Activated CD4-positive, alpha-beta memory T cell treated with anti-CD3 and anti-CD28 coated beads, Interleukin-2, amount 10 ng/mL, durations not matched to agents 7 days and 5 days (primary cell): ENCODE results near the gene CLEC17A. TPM values are rescaled to one million over a fixed set of nuclear protein-coding genes. Genes with fewer than 3 reads are reported as not detected.
"Not testable (repeated sequence)": the region's sequence is repeated elsewhere in the genome, so short reads cannot be mapped to it uniquely, and the experiment has no call there.

Experiments
- CTCF ChIA-PET: fragments of 350-600 bp; sonication (Branson Sonifier 250); formaldehyde crosslinking; loops from one replicate; lab custom pipeline; 2021; ENCODE audit warnings: antibody characterized with exemption, inconsistent platforms; lab: Charles Lee
- POLR2A ChIA-PET: fragments of 350-600 bp; sonication (Branson Sonifier 250); formaldehyde crosslinking; loops from one replicate; lab custom pipeline; 2021; ENCODE audit warnings: antibody characterized with exemption; lab: Charles Lee
- DNase-seq: peaks from one replicate; pipeline ENCODE4 v3.0.0-alpha.2; 2020
- H3K27ac Mint-ChIP-seq: one replicate; pipeline ENCODE4 v1.8.0; 2021; ENCODE audit warnings: mild to moderate bottlenecking, mixed read lengths
- H3K27me3 Mint-ChIP-seq: one replicate; pipeline ENCODE4 v1.8.0; 2021; ENCODE audit warnings: mixed read lengths
- H3K36me3 Mint-ChIP-seq: one replicate; pipeline ENCODE4 v1.8.0; 2021; ENCODE audit warnings: low read depth, mixed read lengths
- H3K4me1 Mint-ChIP-seq: one replicate; pipeline ENCODE4 v1.8.0; 2021; ENCODE audit warnings: mixed read lengths
- H3K4me3 Mint-ChIP-seq: one replicate; pipeline ENCODE4 v1.8.0; 2021; ENCODE audit warnings: mild to moderate bottlenecking, mixed read lengths
- H3K9me3 Mint-ChIP-seq: one replicate; pipeline ENCODE4 v1.8.0; 2021; ENCODE audit warnings: mixed read lengths
- total RNA-seq, 2 experiments: library from RNA; stranded (reverse); gene quantifications; one replicate each; pipeline ENCODE4 v1.2.3, GENCODE V29; 2021

The CLEC17A gene, protein sequence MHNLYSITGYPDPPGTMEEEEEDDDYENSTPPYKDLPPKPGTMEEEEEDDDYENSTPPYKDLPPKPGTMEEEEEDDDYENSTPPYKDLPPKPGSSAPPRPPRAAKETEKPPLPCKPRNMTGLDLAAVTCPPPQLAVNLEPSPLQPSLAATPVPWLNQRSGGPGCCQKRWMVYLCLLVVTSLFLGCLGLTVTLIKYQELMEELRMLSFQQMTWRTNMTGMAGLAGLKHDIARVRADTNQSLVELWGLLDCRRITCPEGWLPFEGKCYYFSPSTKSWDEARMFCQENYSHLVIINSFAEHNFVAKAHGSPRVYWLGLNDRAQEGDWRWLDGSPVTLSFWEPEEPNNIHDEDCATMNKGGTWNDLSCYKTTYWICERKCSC
- total RNA-seq = not detected

DNA sequence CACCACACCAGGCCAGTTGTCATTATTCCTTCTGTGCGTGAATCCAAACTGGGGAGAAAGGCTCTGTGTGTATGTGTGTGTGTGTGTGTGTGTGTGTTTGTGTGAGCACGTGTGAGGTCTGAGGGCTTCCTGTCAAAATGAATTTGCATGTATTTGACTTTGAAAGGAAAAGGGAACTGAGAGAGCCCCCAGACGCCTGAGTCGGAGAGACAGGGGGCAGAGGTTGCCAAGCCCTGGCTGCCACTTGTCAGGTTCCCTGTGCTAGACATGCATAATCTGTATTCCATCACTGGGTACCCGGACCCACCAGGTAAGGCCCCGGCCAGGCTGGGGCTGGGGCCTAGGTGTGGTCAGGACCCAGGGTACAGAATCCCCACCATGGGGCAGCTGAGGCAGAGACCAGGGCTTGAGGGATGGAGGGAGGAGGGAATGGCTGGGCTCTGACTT, at the start of gene CLEC17A:
TSS of gene CLEC17A (plus strand) at position 191 of the 447 bp plus-strand sequence. CDS start at position 268, 77 bp downstream.
- no peaks in the 10 kb centered on the region for H3K36me3 Mint-ChIP-seq
- CTCF ChIA-PET = no interaction called here
- H3K27ac Mint-ChIP-seq = no peak within 1 kb of the TSS
- POLR2A ChIA-PET = no interaction called here
- H3K27me3 Mint-ChIP-seq = no peaks in the 10 kb centered on the region
- no peaks in the 10 kb centered on the region for H3K9me3 Mint-ChIP-seq
- no peak for DNase-seq
- H3K4me3 Mint-ChIP-seq = no peak within 1 kb of the TSS
- peaks cover 9% of the 10 kb centered on the region for H3K4me1 Mint-ChIP-seq

DNA sequence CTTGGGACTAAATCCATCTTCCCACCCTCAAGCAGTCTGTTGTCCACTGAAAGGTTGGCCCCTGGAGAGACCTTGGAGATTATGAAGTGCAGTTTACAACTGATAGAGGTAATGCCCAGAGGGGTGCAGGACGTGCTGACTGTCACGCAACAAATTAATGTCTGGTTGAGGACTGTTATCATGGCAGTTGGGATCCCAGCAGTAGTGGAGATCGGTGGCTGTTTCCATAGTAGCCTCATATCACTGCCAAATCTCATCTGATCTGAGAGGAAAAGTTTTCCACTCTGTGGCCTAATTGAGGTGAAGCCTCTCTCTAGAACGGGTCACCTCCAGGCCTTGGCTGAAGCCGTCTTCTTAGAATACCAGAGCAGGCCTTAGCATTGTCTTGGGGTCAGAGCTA, 49.4 kb upstream of the CLEC17A start:
- Mint-ChIP-seq H3K36me3 (peaks cover 9% of the 10 kb centered on the region), H3K4me1 (peaks cover 35% of the 10 kb centered on the region), H3K27ac (no peak overlapping the region), H3K4me3 (no peak overlapping the region), H3K27me3 (no peaks in the 10 kb centered on the region), H3K9me3 (no peaks in the 10 kb centered on the region)
- CTCF ChIA-PET = interaction anchor here (1.3 kb wide), 1 partner anchor 27 kb away, joined by 3 read pairs; no protein-coding TSS in a partner anchor
- no peak for DNase-seq
- POLR2A ChIA-PET = interaction anchor here (6.9 kb wide), 1 partner anchor 14 kb away, joined by 84 read pairs; the partner anchor contains the start of gene DNAJB1

DNA sequence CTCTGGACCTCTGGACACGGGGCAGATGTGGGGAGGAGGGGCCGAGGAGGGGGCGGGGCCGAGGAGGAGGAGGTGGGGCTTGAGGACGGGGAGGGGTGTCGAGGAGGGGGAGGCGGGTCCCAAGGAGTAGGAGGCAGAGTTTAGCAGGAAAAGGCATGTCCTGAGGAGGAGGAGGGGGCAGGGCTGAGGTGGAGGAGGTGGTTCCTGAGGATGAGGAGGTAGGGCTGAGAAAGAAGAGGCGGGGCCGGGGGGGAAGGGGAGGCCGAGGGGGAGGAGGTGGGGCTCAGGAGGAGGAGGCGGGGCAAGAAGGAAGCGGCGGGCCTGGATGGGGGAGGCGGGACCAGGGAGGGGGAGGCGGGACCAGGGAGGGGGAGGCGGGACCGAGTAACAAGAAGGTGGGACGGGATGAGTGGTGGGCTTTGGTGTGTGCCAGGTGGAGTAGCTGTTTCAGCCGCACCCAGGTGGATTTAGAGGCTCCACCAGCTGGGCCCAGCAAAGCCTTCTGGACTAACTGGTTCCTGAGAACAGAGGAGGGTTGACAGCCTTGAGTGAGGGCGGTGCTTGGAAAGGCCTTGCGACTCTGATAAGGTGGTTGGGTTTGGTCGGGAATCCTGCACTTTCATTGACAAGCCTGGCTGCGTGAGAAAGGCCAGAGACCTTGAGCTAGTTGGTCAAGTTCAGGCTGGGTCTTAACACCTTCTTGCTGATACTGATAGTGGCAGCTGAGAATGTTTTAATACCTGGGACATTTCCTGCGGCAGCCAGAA, 45.8 kb upstream of the CLEC17A start:
- ChIA-PET POLR2A (interaction anchor here (1.6 kb wide), 1 partner anchor 10 kb away, joined by 3 read pairs; no protein-coding TSS in a partner anchor), CTCF (interaction anchor here (0.7 kb wide), 1 partner anchor 31 kb away, joined by 4 read pairs; no protein-coding TSS in a partner anchor)
- peaks cover 22% of the 10 kb centered on the region for H3K4me1 Mint-ChIP-seq
- peak; percentile 61 for DNase-seq
- peaks cover 19% of the 10 kb centered on the region for H3K36me3 Mint-ChIP-seq
- H3K27me3 Mint-ChIP-seq = no peaks in the 10 kb centered on the region
- no peak overlapping the region for H3K4me3 Mint-ChIP-seq
- H3K9me3 Mint-ChIP-seq = no peaks in the 10 kb centered on the region
- H3K27ac Mint-ChIP-seq = no peak overlapping the region

DNA sequence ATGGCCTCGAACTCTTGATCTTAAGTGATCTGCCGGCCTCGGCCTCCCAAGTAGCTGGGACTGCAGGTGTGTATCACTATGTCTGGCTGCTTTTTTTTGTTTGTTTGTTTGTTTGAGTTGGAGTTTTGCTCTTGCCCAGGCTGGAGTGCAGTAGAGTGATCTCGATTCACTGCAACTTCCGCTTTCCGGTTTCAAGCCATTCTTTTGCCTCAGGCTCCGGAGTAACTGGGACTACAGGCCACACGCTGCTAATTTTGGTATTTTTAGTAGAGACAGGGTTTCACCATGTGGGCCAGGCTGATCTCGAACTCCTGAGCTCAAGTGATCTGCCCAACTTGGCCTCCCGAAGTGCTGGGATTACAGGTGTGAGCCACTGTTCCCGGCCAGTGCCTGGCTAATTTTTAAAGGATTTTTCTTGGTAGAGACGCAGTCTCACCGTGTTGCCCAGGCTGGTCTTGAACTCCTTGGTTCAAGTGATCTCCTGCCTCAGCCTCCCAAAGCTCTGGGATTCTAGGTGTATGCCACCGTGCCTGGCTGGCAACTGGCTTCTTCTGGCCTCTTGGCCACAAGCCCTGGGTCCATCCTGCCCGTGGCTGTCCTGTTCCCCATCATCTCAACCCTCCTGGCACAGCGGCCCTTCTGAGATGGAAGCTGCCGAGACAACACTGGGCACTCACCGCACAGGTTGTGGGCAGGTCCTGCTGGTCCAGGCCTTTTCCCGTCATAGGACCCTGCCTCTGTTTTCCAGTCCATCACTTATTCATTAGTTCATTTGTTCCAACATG, 42.0 kb upstream of the CLEC17A start:
- POLR2A ChIA-PET = no interaction called here
- CTCF ChIA-PET = interaction anchor here (0.8 kb wide), 1 partner anchor 37 kb away, joined by 3 read pairs; no protein-coding TSS in a partner anchor

DNA sequence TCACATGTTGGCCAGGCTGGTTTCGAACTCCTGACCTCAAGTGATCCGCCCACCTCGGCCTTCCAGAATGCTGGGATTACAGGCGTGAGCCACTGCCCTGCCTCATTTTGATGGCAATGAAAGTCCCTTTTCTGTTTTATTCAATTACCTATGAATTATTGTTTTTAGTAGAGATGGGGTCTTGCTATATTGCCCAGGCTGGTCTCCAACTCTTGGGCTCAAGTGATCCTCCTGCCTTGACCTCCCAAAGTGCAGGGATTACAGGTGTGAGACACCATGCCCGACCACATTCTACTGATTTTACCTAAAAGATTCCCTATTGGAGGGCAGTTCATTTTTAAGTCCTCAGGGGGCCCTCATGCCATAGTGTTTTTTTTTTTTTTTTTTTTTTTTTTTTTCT, 40.9 kb upstream of the CLEC17A start:
- H3K9me3 Mint-ChIP-seq, H3K4me3 Mint-ChIP-seq, H3K27ac Mint-ChIP-seq, POLR2A ChIA-PET, DNase-seq, H3K36me3 Mint-ChIP-seq, CTCF ChIA-PET, H3K27me3 Mint-ChIP-seq: not testable (repeated sequence)
- peaks cover 14% of the 10 kb centered on the region for H3K4me1 Mint-ChIP-seq

More for the DNA sequence above, 42.0 kb upstream of the CLEC17A start:
- Mint-ChIP-seq H3K27me3 (no peaks in the 10 kb centered on the region), H3K36me3 (peaks cover 10% of the 10 kb centered on the region), H3K4me1 (peaks cover 19% of the 10 kb centered on the region), H3K9me3 (no peaks in the 10 kb centered on the region), H3K27ac (no peak overlapping the region), H3K4me3 (no peak overlapping the region)
- DNase-seq = no peak

DNA sequence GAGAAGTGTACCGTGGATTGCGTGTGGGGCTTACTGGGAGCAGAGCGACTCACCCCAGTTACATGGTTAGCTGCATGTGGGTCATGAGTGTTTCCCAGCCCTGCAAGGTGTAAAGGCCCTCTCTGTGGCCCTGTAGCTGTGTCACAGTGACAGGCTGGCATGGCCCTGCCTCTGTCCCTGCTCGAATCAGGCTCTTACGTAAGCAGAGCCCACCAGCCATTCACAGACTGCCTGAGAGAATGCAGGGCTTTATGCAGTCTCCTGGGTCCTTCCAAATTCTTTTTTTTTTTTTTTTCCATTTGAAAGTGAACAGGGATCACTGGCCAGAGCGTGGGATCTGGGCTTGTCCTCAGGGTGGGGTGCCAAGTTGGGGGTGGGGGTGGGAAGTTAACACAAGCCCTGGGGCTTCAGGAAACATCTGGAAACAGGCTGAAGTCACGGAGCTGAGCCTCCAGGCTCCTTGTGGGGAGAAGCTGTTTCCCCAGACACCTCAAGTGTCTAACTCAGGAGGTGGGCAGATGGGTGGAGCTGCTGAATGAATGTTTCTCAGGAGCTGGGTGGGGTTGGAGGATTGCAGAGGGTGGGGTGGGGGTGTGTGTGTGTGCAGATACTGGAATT, 40.1 kb upstream of the CLEC17A start:
- ChIA-PET CTCF (interaction anchor here (0.7 kb wide), 1 partner anchor 39 kb away, joined by 3 read pairs; no protein-coding TSS in a partner anchor), POLR2A (no interaction called here)
- H3K27me3 Mint-ChIP-seq = no peaks in the 10 kb centered on the region
- DNase-seq = no peak
- no peak overlapping the region for H3K27ac Mint-ChIP-seq
- H3K4me1 Mint-ChIP-seq = peaks cover 11% of the 10 kb centered on the region
- H3K4me3 Mint-ChIP-seq = no peak overlapping the region
- H3K9me3 Mint-ChIP-seq = no peaks in the 10 kb centered on the region
- H3K36me3 Mint-ChIP-seq = peaks cover 10% of the 10 kb centered on the region

DNA sequence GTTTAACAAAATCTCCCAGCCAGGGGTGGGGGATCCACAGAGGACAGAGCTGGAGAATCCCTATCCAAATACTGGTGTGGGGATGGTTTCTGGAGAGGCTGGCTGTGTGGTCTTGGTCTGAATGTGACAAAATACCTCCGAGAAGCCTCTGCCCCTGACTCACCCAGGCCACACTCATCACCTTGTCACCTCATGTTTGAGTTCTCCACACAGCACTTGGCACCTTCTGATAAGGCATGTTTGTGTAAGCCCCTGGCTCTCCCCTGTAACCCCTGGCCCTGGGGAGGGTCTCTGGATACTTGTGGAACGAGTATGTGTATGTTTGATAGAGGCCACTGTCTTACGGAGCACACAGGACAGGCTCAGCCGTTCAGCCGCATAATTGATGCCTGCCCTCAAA, 38.8 kb upstream of the CLEC17A start:
- no peak overlapping the region for H3K27ac Mint-ChIP-seq
- CTCF ChIA-PET = no interaction called here
- peaks cover 11% of the 10 kb centered on the region for H3K4me1 Mint-ChIP-seq
- H3K27me3 Mint-ChIP-seq = no peaks in the 10 kb centered on the region
- H3K4me3 Mint-ChIP-seq = no peak overlapping the region
- no peak for DNase-seq
- POLR2A ChIA-PET = no interaction called here
- H3K9me3 Mint-ChIP-seq = no peaks in the 10 kb centered on the region
- H3K36me3 Mint-ChIP-seq = peaks cover 18% of the 10 kb centered on the region

DNA sequence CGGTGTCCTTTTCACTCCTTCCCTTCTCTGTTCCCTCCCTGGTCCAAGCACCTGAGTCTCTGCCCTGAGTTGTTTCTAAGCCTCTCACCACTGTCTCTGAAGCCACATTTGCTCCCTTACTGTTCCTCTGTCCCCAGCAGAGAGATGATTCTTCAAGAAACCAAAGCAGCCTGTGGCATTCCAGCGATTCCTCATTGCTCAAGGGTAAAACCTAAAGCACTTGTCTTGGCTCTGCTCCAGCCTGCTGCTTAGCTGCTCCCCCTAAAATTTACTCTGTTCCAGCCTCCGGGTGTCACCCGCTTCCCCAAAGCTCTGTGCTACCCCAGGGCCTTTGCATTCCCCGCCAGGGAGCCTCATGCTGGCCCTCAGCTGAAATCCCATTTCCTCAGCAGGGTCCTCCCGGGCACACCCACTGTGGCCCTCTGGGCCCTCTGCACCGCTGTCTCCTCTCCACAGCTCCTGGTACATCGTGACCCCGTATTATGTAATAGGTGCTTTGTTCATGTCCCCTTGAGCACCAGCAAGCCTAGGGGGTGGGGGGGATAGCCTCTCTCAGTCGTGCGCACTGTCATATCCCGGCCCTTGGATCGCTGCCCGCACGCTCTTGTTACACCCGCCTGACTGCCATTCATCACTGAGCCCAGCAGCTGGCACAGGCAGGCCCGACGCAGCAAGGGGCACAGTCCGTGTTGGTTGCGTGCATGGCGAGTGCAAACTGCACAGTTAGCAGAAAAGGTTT, 37.7 kb upstream of the CLEC17A start:
- Mint-ChIP-seq H3K27ac (no peak overlapping the region), H3K4me1 (peaks cover 6% of the 10 kb centered on the region), H3K4me3 (no peak overlapping the region), H3K36me3 (peaks cover 15% of the 10 kb centered on the region), H3K9me3 (no peaks in the 10 kb centered on the region), H3K27me3 (no peaks in the 10 kb centered on the region)
- POLR2A ChIA-PET = interaction anchor here (1.1 kb wide), 1 partner anchor 24 kb away, joined by 3 read pairs; no protein-coding TSS in a partner anchor
- CTCF ChIA-PET = no interaction called here
- DNase-seq = no peak

DNA sequence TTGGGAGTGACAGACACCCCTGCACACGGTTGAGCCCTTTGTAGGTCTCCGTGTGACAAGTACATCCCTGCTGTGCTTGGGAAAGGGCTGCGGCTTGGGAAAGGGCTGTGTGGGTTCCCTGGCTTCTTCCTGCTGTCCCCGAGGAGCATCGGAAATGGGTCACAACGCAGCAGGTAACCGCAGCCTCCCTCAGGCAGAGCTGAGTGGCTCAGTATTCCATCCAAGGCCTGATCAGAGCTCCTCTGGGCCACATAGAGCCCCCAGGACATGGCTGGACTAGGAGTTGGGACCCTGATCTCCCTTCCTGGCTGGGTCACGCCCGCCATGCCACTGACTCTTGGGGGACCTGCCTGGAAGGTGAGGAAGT, 37.2 kb upstream of the CLEC17A start:
- no peaks in the 10 kb centered on the region for H3K9me3 Mint-ChIP-seq
- ChIA-PET POLR2A (interaction anchor here (1.1 kb wide), 1 partner anchor 23 kb away, joined by 3 read pairs; no protein-coding TSS in a partner anchor), CTCF (no interaction called here)
- H3K27me3 Mint-ChIP-seq = no peaks in the 10 kb centered on the region
- DNase-seq = no peak
- H3K36me3 Mint-ChIP-seq = peaks cover 15% of the 10 kb centered on the region
- H3K4me3 Mint-ChIP-seq = no peak overlapping the region
- peaks cover 7% of the 10 kb centered on the region for H3K4me1 Mint-ChIP-seq
- H3K27ac Mint-ChIP-seq = no peak overlapping the region

DNA sequence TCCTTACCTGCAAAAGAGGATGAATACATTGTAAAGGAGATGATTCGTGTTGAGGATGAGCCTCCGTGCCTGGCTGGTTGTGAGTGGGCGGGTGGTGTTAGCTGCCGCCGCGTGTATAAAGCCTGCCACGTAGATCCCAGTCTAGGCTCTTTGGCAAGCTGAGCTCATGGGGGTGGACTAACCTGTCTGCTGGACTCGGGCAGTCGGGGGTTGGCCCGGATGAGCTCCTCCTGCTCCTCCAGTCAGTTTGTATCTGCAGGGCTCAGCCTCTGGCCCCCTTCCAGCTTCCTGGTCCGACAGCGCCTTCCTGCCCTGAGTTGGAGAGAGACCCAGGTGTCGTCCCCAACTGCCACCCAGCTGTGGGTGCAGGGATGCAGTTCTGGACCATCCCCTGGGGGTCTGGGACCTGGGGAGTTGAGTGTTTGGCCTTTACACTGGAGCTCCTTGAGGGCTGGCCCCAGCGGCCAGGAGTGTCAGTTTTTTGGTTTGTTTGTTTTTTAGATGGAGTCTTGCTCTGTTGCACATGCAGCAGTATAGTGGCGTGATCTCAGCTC, 32.6 kb upstream of the CLEC17A start:
- Mint-ChIP-seq H3K36me3 (peaks cover 14% of the 10 kb centered on the region), H3K27ac (no peak overlapping the region), H3K27me3 (no peaks in the 10 kb centered on the region), H3K4me3 (no peak overlapping the region), H3K9me3 (no peaks in the 10 kb centered on the region), H3K4me1 (peaks cover 18% of the 10 kb centered on the region)
- CTCF ChIA-PET = interaction anchor here (0.7 to 2.5 kb wide), 6 partner anchors 18 to 688 kb away, joined by 3 to 9 read pairs (median 6); partner anchors contain the start of gene NDUFB7
- DNase-seq = no peak
- POLR2A ChIA-PET = interaction anchor here (1.1 to 3.2 kb wide), 2 partner anchors 33 to 136 kb away, joined by 3 to 16 read pairs; partner anchors contain the start of gene DNAJB1
